ENCODE data around the gene DPP10.

Gene DPP10

GRCh38 chr2:115171751-115172150, 729.3 kb downstream of the DPP10 start:
- H3K9me3 Mint-ChIP-seq, result no peaks in the 10 kb centered on the region
- H3K27ac Mint-ChIP-seq, result no peak overlapping the region
- no peak overlapping the region for H3K4me3 Mint-ChIP-seq
- H3K27me3 Mint-ChIP-seq, result no peaks in the 10 kb centered on the region
- ATAC-seq (no peak), DNase-seq (no peak)
- no peaks in the 10 kb centered on the region for H3K4me1 Mint-ChIP-seq

DNA sequence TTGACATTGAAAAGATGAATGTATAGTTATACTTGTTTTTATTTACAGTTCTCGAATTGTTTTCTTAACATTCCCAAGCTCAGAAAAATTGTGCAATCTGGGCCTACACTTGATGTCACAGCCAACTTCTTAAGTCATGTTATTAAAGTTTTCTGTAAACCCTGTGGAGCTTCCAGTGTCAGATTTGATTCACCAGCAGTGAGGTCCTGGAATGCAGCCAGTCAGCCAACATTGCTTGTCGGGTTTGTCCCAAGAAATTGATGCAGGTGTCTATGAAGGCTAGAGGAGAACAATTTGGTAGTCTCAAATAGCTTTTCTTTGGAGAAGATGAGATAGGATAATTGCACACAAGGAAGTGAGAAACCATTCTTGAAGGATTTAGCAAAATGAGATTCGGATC, 732.2 kb downstream of the DPP10 start:
- DNase-seq (no peak), ATAC-seq (no peak)
- no peaks in the 10 kb centered on the region for H3K9me3 Mint-ChIP-seq
- no peaks in the 10 kb centered on the region for H3K27me3 Mint-ChIP-seq
- no peak overlapping the region for H3K27ac Mint-ChIP-seq
- no peak overlapping the region for H3K4me3 Mint-ChIP-seq
- no peaks in the 10 kb centered on the region for H3K4me1 Mint-ChIP-seq

DNA sequence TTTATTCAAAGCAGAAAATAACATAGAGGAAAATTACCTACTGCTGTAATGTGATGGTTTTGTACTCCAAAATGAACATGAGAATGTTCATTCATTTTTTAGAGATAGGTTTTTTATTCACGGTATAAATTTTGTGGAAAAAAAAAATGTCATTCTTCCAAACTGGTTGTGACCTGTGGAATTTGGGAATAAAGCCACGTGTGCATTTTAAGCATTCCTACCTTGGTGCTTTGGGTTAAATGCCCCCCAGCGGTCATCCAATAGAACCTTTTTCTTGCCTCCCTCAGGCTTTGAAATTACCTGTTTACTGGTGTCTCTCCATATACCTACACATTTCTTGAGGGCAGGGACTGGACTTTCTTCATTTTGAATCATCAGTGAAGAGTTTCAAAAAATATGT, 740.7 kb downstream of the DPP10 start:
- Mint-ChIP-seq H3K9me3 (peaks cover 5 to 10% of the 10 kb centered on the region in 2 donors), H3K4me3 (no peak overlapping the region), H3K4me1 (no peaks in the 10 kb centered on the region)

GRCh38 chr2:115190459-115190858, 748.0 kb downstream of the DPP10 start:
- H3K4me1 Mint-ChIP-seq, result no peaks in the 10 kb centered on the region
- no peak for DNase-seq
- no peak overlapping the region for H3K27ac Mint-ChIP-seq
- no peaks in the 10 kb centered on the region for H3K27me3 Mint-ChIP-seq
- no peak overlapping the region for H3K4me3 Mint-ChIP-seq
- no peak for ATAC-seq
- peaks cover 10 to 19% of the 10 kb centered on the region in 2 donors for H3K9me3 Mint-ChIP-seq

More for the DNA sequence above, 740.7 kb downstream of the DPP10 start:
- ATAC-seq, result no peak
- no peak for DNase-seq
- Mint-ChIP-seq H3K27ac (no peak overlapping the region), H3K27me3 (no peaks in the 10 kb centered on the region)

- no peaks in the 10 kb centered on the region for H3K4me1 Mint-ChIP-seq
- H3K9me3 Mint-ChIP-seq, result no peaks in the 10 kb centered on the region
- ATAC-seq (no peak), DNase-seq (no peak)
- H3K27ac Mint-ChIP-seq, result no peak overlapping the region
- no peaks in the 10 kb centered on the region for H3K27me3 Mint-ChIP-seq
- no peak overlapping the region for H3K4me3 Mint-ChIP-seq
Measured at GRCh38 chr2:115194623-115195022, 752.2 kb downstream of the DPP10 start.

GRCh38 chr2:115196587-115196986, 754.1 kb downstream of the DPP10 start:
- no peak overlapping the region for H3K4me3 Mint-ChIP-seq

DNA sequence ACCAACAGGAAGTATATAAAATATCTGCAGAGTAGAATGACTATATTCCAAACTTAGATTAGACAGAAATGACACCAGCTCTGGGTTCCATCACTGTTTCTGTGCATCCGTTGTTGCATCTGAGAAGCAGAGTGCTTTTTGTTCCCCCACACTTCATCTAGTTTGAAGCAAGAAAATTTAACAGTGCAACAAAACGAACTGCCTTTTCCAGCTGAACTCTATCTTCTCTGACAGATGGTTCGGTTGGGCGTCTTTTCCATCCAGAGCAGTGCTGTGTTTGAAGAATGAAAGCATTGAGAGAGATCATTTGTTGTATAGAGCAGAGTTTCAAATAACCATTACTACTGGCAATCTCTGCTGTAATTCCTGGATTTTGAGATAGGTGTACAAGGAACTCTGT, 757.5 kb downstream of the DPP10 start:
- no peaks in the 10 kb centered on the region for H3K27me3 Mint-ChIP-seq
- H3K27ac Mint-ChIP-seq, result no peak overlapping the region
- no peaks in the 10 kb centered on the region for H3K4me1 Mint-ChIP-seq
- DNase-seq (no peak), ATAC-seq (no peak)
- H3K9me3 Mint-ChIP-seq, result no peaks in the 10 kb centered on the region
- H3K4me3 Mint-ChIP-seq, result no peak overlapping the region

More at GRCh38 chr2:115196587-115196986, 754.1 kb downstream of the DPP10 start:
- ATAC-seq (no peak), DNase-seq (no peak)
- H3K27me3 Mint-ChIP-seq, result no peaks in the 10 kb centered on the region
- no peaks in the 10 kb centered on the region for H3K4me1 Mint-ChIP-seq
- no peaks in the 10 kb centered on the region for H3K9me3 Mint-ChIP-seq
- no peak overlapping the region for H3K27ac Mint-ChIP-seq

DNA sequence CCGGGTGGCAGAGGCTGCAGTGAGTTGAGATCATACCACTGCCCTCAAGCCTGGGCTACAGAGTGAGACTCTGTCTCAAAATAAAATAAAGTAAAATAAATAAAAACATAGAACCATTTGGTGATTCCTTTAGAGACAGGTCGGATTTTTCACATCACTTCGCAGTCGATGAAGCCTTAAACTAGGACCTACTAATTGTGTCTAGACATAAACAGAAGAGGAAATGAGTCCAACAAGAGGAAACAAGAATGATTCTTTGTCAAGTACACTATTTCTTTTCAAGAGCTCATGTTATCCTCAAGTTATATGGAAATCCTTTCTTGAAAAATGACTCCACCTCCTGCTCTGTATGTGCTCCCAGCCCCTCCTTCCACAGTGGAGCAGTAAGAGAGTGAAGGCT, 758.9 kb downstream of the DPP10 start:
- Mint-ChIP-seq H3K27me3 (no peaks in the 10 kb centered on the region), H3K4me1 (no peaks in the 10 kb centered on the region), H3K4me3 (no peak overlapping the region), H3K9me3 (no peaks in the 10 kb centered on the region), H3K27ac (no peak overlapping the region)
- no peak for DNase-seq
- ATAC-seq, result no peak

- Mint-ChIP-seq H3K27ac (no peak overlapping the region), H3K4me1 (no peaks in the 10 kb centered on the region), H3K27me3 (no peaks in the 10 kb centered on the region), H3K9me3 (no peaks in the 10 kb centered on the region), H3K4me3 (no peak overlapping the region)
- ATAC-seq, result no peak
- DNase-seq, result no peak
Measured at GRCh38 chr2:115208493-115209164, 766.2 kb downstream of the DPP10 start.

DNA sequence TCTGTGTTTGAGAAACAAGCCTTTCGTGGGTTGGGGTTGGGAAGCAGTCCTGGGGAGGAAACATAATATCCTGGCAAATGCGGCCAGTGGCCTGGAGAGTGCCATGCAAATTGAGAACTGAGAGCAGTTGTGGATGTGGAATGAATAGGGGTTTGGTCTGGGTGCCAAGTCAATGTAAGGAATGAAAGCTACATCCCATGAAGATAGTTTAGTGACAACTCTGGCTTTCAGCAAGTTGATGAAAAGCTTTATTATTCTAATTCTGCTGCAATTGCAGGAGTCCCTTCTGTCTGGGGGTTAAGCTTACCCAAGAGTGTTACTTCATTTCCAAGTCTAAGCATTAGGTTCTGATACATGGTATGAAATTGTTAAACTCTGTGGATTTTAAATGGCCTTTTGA, 771.6 kb downstream of the DPP10 start:
- DNase-seq (no peak), ATAC-seq (no peak)
- H3K9me3 Mint-ChIP-seq, result peaks cover 0 to 9% of the 10 kb centered on the region in 2 donors
- H3K27ac Mint-ChIP-seq, result no peak overlapping the region
- H3K27me3 Mint-ChIP-seq, result no peaks in the 10 kb centered on the region
- H3K4me3 Mint-ChIP-seq, result no peak overlapping the region
- H3K4me1 Mint-ChIP-seq, result no peaks in the 10 kb centered on the region

DNA sequence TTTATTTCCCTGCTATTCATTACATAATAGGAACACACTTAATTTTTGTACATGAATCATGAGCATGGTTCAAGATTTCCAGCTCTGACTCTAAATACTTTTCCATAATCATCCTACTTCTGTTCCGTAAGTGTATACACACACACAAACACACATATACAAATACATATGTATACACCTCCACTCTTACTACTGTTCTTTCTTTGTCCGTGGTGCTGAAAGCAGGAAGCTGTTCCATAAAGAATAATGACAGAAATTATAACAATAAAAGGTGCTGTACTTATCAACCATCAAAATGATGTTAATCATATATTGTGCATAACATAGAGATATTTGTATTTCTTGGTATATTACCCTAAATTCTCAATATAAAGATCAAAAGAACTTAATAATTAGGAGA, 776.9 kb downstream of the DPP10 start:
- Mint-ChIP-seq H3K27me3 (no peaks in the 10 kb centered on the region), H3K9me3 (peaks cover 7 to 18% of the 10 kb centered on the region in 2 donors), H3K4me1 (no peaks in the 10 kb centered on the region), H3K27ac (no peak overlapping the region), H3K4me3 (no peak overlapping the region)
- DNase-seq (no peak), ATAC-seq (no peak)

DNA sequence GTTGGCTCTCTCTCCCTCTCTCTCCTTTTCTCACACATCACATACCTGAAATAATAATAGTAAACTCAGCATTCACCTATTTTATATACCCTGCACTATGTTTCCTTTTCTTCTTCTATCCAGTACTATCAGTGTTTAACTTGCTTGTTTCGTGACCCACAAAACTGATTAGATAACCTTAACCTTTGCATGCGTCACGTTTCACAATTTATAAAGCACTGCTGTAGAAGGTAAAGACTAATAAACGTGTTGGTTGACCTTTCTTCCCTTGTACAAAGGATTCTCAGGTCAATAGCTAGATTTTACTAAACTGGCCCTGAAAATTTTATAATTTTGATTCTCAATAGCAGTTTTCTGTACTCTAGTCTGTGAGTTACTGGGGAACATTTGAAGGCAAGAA, 791.7 kb downstream of the DPP10 start:
- Mint-ChIP-seq H3K9me3 (peaks cover 0 to 7% of the 10 kb centered on the region in 2 donors), H3K4me3 (no peak overlapping the region), H3K4me1 (no peaks in the 10 kb centered on the region), H3K27me3 (no peaks in the 10 kb centered on the region), H3K27ac (no peak overlapping the region)
- no peak for ATAC-seq
- no peak for DNase-seq

DNA sequence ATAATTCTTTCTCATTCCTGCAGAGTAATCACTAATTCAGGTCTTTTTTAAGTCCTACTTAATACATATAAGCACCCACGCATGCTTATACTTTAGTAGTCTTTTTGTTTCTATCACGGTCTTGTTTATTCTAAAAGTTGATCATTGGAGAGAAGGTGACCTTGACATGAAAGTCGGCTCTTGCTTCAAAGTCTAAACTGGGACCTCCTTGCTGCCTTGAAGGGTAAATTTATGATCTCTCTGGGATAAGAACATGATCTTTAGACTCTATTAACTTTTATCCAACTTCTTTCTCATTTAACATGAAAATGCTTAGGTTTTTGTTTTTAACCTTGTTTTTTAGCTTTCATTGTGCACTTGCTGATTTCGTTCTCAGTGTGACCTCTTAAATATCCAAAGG, 792.3 kb downstream of the DPP10 start:
- DNase-seq (no peak), ATAC-seq (no peak)
- Mint-ChIP-seq H3K27me3 (no peaks in the 10 kb centered on the region), H3K9me3 (peaks cover 0 to 1% of the 10 kb centered on the region in 2 donors), H3K4me1 (no peaks in the 10 kb centered on the region), H3K4me3 (no peak overlapping the region), H3K27ac (no peak overlapping the region)

- Mint-ChIP-seq H3K9me3 (peaks cover 14 to 18% of the 10 kb centered on the region in 2 donors), H3K4me1 (no peaks in the 10 kb centered on the region), H3K27ac (no peak overlapping the region), H3K4me3 (no peak overlapping the region), H3K27me3 (no peaks in the 10 kb centered on the region)
- no peak for DNase-seq
- no peak for ATAC-seq
Measured at GRCh38 chr2:115248066-115248465, 805.6 kb downstream of the DPP10 start.

- no peak overlapping the region for H3K27ac Mint-ChIP-seq
- no peaks in the 10 kb centered on the region for H3K27me3 Mint-ChIP-seq
- no peak for DNase-seq
- H3K4me1 Mint-ChIP-seq, result no peaks in the 10 kb centered on the region
- H3K4me3 Mint-ChIP-seq, result no peak overlapping the region
- no peak for ATAC-seq
- peaks cover 0 to 8% of the 10 kb centered on the region in 2 donors for H3K9me3 Mint-ChIP-seq
Measured at GRCh38 chr2:115277366-115277765, 834.9 kb downstream of the DPP10 start.

DNA sequence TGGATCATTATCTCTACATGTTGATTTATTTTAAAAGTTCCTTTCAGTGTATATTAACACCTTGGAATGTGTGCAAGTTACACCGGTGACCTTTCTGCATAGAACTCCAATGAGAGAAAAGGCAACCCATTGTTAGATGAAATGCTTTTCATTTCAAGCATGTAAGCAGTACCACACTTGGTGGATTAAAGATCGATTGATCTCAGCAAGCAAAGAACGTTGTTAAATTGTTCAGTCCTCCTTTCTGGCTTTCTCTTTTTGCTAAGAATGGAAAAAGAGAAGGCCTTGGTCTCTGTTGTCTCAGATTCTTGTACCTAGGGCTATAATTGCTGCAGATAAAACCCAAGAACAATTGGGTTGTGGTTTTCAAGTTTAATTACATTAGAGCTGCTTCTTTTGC, 843.0 kb downstream of the DPP10 start:
- ATAC-seq, result no peak
- Mint-ChIP-seq H3K27me3 (no peaks in the 10 kb centered on the region), H3K9me3 (no peaks in the 10 kb centered on the region), H3K27ac (no peak overlapping the region), H3K4me1 (no peaks in the 10 kb centered on the region), H3K4me3 (no peak overlapping the region)
- no peak for DNase-seq

- ATAC-seq (no peak), DNase-seq (no peak)
- H3K9me3 Mint-ChIP-seq, result no peaks in the 10 kb centered on the region
- no peak overlapping the region for H3K4me3 Mint-ChIP-seq
- no peak overlapping the region for H3K27ac Mint-ChIP-seq
- H3K4me1 Mint-ChIP-seq, result no peaks in the 10 kb centered on the region
- H3K27me3 Mint-ChIP-seq, result no peaks in the 10 kb centered on the region
Measured at GRCh38 chr2:115290478-115290877, 848.0 kb downstream of the DPP10 start.
